CD14-positive monocyte (primary cell): ENCODE data around the gene NFATC2. TPM values are rescaled to one million over a fixed set of nuclear protein-coding genes. Genes with fewer than 3 reads are reported as not detected.

Experiments used
- DNase-seq, 3 donors: peaks; one replicate each; pipeline ENCODE4 v3.0.0-alpha.2; 2011 to 2022
- H2AFZ ChIP-seq: 2 replicates; pipeline ENCODE4 v1.6.0; 2012; ENCODE audit warnings: mild to moderate bottlenecking, low read depth, low read length, inconsistent platforms; ENCODE audit not compliant: insufficient read depth, poor library complexity, severe bottlenecking
- H3K27ac ChIP-seq, 2 donors: 1 replicate in 1 of 2; 2 replicates in 1 of 2; pipeline ENCODE4 v1.5.1; 2012 to 2013; ENCODE audit warnings: low read length in 2 of 2, control low read depth in 1 of 2, inconsistent platforms in 1 of 2, low read depth in 1 of 2, mild to moderate bottlenecking in 1 of 2
- H3K27me3 ChIP-seq, 2 donors: one replicate each; pipeline versions ENCODE4 v1.6.0 to v1.6.1; 2011 to 2013; ENCODE audit warnings: low read length in 2 of 2; ENCODE audit not compliant: control insufficient read depth in 2 of 2, insufficient read depth in 2 of 2
- H3K36me3 ChIP-seq, 2 donors: replicated peaks in 1 of 2; 1 replicate in 1 of 2; 2 replicates in 1 of 2; pipeline versions ENCODE4 v1.5.1 to v1.6.1; 2012 to 2013; ENCODE audit warnings: low read length in 2 of 2, control low read depth in 1 of 2, inconsistent platforms in 1 of 2, mild to moderate bottlenecking in 1 of 2; ENCODE audit not compliant: insufficient read depth in 2 of 2, control insufficient read depth in 1 of 2
- H3K4me1 ChIP-seq, 2 donors: 1 replicate in 1 of 2; 2 replicates in 1 of 2; pipeline versions ENCODE4 v1.5.1 to v1.6.1; 2012 to 2013; ENCODE audit warnings: low read length in 2 of 2, control low read depth in 1 of 2, inconsistent platforms in 1 of 2, mild to moderate bottlenecking in 1 of 2, moderate library complexity in 1 of 2; ENCODE audit not compliant: insufficient read depth in 2 of 2, control insufficient read depth in 1 of 2
- H3K4me2 ChIP-seq: replicated peaks from 2 replicates; pipeline ENCODE3; 2012; ENCODE audit warnings: low read length, moderate library complexity, mild to moderate bottlenecking; ENCODE audit not compliant: poor library complexity, severe bottlenecking; ENCODE audit errors: extremely low read depth
- H3K4me3 ChIP-seq, 3 experiments: fragments of 200-600 bp in 1 of 3; sonication (generic) in 1 of 3; replicated peaks in 1 of 3; 1 replicate in 2 of 3; 2 replicates in 1 of 3; pipeline ENCODE4 v1.5.1; 2011 to 2013; ENCODE audit warnings: low read length in 3 of 3, mild to moderate bottlenecking in 3 of 3, control low read depth in 2 of 3, low read depth in 2 of 3, inconsistent platforms in 1 of 3, moderate library complexity in 1 of 3
- H3K79me2 ChIP-seq: 2 replicates; pipeline ENCODE4 v1.6.0; 2012; ENCODE audit warnings: mild to moderate bottlenecking, control low read depth, inconsistent platforms, low read length, moderate library complexity; ENCODE audit not compliant: insufficient read depth
- H3K9ac ChIP-seq: 2 replicates; pipeline ENCODE4 v1.6.0; 2017; ENCODE audit warnings: low read length, mild to moderate bottlenecking; ENCODE audit not compliant: insufficient read depth, poor library complexity, severe bottlenecking
- H3K9me3 ChIP-seq, 2 donors: replicated peaks in 1 of 2; 1 replicate in 1 of 2; 2 replicates in 1 of 2; pipeline versions ENCODE4 v1.5.1 to v1.6.1; 2012 to 2013; ENCODE audit warnings: low read length in 2 of 2, control low read depth in 1 of 2; ENCODE audit not compliant: control insufficient read depth in 1 of 2, insufficient read depth in 1 of 2
- H4K20me1 ChIP-seq: 2 replicates; pipeline ENCODE4 v1.6.0; 2012; ENCODE audit warnings: mild to moderate bottlenecking, low read length, control low read depth, moderate library complexity; ENCODE audit not compliant: insufficient read depth
- H3K27ac Mint-ChIP-seq, 7 donors: one replicate each; pipeline ENCODE4 v1.8.0; 2020; ENCODE audit warnings: mild to moderate bottlenecking in 7 of 7, mixed read lengths in 7 of 7, moderate library complexity in 6 of 7, inconsistent platforms in 2 of 7
- H3K27me3 Mint-ChIP-seq, 3 donors: one replicate each; pipeline ENCODE4 v1.8.0; 2021 to 2022; ENCODE audit warnings: low read depth in 3 of 3, mild to moderate bottlenecking in 3 of 3, mixed read lengths in 3 of 3, moderate library complexity in 3 of 3, inconsistent platforms in 1 of 3
- H3K36me3 Mint-ChIP-seq, 2 donors: one replicate each; pipeline ENCODE4 v1.8.0; 2020; ENCODE audit warnings: mixed read lengths in 2 of 2, inconsistent platforms in 1 of 2, mild to moderate bottlenecking in 1 of 2
- H3K4me1 Mint-ChIP-seq: one replicate; pipeline ENCODE4 v1.8.0; 2020; ENCODE audit warnings: mild to moderate bottlenecking, mixed read lengths
- H3K4me3 Mint-ChIP-seq, 2 donors: one replicate each; pipeline ENCODE4 v1.8.0; 2020; ENCODE audit warnings: mild to moderate bottlenecking in 2 of 2, mixed read lengths in 2 of 2, moderate library complexity in 1 of 2
- H3K9me3 Mint-ChIP-seq, 7 donors: one replicate each; pipeline ENCODE4 v1.8.0; 2020 to 2022; ENCODE audit warnings: mixed read lengths in 7 of 7, mild to moderate bottlenecking in 6 of 7, moderate library complexity in 6 of 7, inconsistent platforms in 2 of 7
- CTCF ChIP-seq: fragments of 200-600 bp; IDR thresholded peaks from one replicate; pipeline ENCODE4 v1.8.0; 2022; ENCODE audit warnings: antibody characterized with exemption, mild to moderate bottlenecking
- WGBS: methylation state at CpG from one replicate; pipeline ENCODE4 v1.1.5; 2013; ENCODE audit warnings: missing lambda C conversion rate; ENCODE audit not compliant: insufficient coverage; 5-methylcytosine and 5-hydroxymethylcytosine counted together
- intact Hi-C, 2 donors: fragments of 100-400 bp; cut with micrococcal nuclease; formaldehyde crosslinking; loops; one replicate each; pipeline versions ENCODE4 v1.15.0 to v1.15.1; 2023
- polyA plus RNA-seq, 3 donors: library from polyadenylated mRNA; depleted of rRNA in 1 of 3; unstranded in 2 of 3; stranded (reverse) in 1 of 3; fragments of 300-500 nt in 2 of 3; fragments of >200 nt in 1 of 3; fragmentation: Illumina TruSeq in 2 of 3; gene quantifications; 1 replicate in 2 of 3; 2 replicates in 1 of 3; pipeline ENCODE4 v1.2.3, GENCODE V29; 2012 to 2021

The NFATC2 gene
- polyA plus RNA-seq, 3 donors = 0.03 to 0.18 (median 0.11) TPM

GRCh38 chr20:51494241-51495110 is 48.0 kb downstream of the NFATC2 start:
- Histone ChIP-seq H3K27me3 (peaks cover 0 to 14% of the 10 kb centered on the region in 2 donors), H3K27ac (no peak overlapping the region), H3K4me3 (no peak overlapping the region), H3K9me3 (no peaks in the 10 kb centered on the region), H3K79me2 (no peaks in the 10 kb centered on the region), H3K36me3 (no peaks in the 10 kb centered on the region), H3K9ac (no peak overlapping the region), H4K20me1 (no peaks in the 10 kb centered on the region), H2AFZ (no peak overlapping the region), H3K4me2 (no peak overlapping the region), H3K4me1 (peaks cover 37 to 47% of the 10 kb centered on the region in 2 donors)
- 45% methylated on average over 16 of the region's 16 CpGs for WGBS
- H3K4me3 Mint-ChIP-seq = no peak overlapping the region
- H3K27ac Mint-ChIP-seq = no peak overlapping the region
- H3K27me3 Mint-ChIP-seq = peaks cover 16 to 42% (median 20%) of the 10 kb centered on the region in 3 donors
- peaks cover 58% of the 10 kb centered on the region for H3K4me1 Mint-ChIP-seq
- H3K36me3 Mint-ChIP-seq = peaks cover 0 to 4% of the 10 kb centered on the region in 2 donors
- intact Hi-C loops = no loop called here
- peaks cover 0 to 3% (median 0%) of the 10 kb centered on the region in 7 donors for H3K9me3 Mint-ChIP-seq
- no peak for DNase-seq
- TF ChIP-seq CTCF = no peak

GRCh38 chr20:51493346-51493791 is 49.1 kb downstream of the NFATC2 start:
- Histone ChIP-seq H4K20me1 (no peaks in the 10 kb centered on the region), H3K4me2 (no peak overlapping the region), H3K27ac (no peak overlapping the region), H3K4me1 (peaks cover 37 to 47% of the 10 kb centered on the region in 2 donors), H3K9me3 (no peaks in the 10 kb centered on the region), H2AFZ (no peak overlapping the region), H3K79me2 (no peaks in the 10 kb centered on the region), H3K36me3 (no peaks in the 10 kb centered on the region), H3K4me3 (no peak overlapping the region), H3K27me3 (peaks cover 0 to 14% of the 10 kb centered on the region in 2 donors), H3K9ac (no peak overlapping the region)
- peaks cover 16 to 42% (median 20%) of the 10 kb centered on the region in 3 donors for H3K27me3 Mint-ChIP-seq
- H3K36me3 Mint-ChIP-seq = peaks cover 0 to 4% of the 10 kb centered on the region in 2 donors
- peak overlapping the region in 1 of 2 donors; percentile 36 for H3K4me3 Mint-ChIP-seq
- no peak overlapping the region for H3K27ac Mint-ChIP-seq
- WGBS = 86% methylated on average over 8 of the region's 10 CpGs
- intact Hi-C loops = no loop called here
- peaks cover 0 to 3% (median 0%) of the 10 kb centered on the region in 7 donors for H3K9me3 Mint-ChIP-seq
- no peak for TF ChIP-seq CTCF
- DNase-seq = no peak
- peaks cover 53% of the 10 kb centered on the region for H3K4me1 Mint-ChIP-seq
